Activated naive CD4-positive, alpha-beta T cell treated with anti-CD3 and anti-CD28 coated beads, Interleukin-2, amount 10 ng/mL, durations not matched to agents 7 days and 5 days (primary cell): ENCODE data around the gene PDZD2.
"Not testable (repeated sequence)": the region's sequence is repeated elsewhere in the genome, so short reads cannot be mapped to it uniquely, and the experiment has no call there.

ENCODE experiments used
- CTCF ChIA-PET: fragments of 350-600 bp; sonication (Branson Sonifier 250); formaldehyde crosslinking; loops from one replicate; lab custom pipeline; 2021; ENCODE audit warnings: antibody characterized with exemption; lab: Charles Lee
- DNase-seq: peaks from one replicate; pipeline ENCODE4 v3.0.0-alpha.2; 2020
- H3K27ac Mint-ChIP-seq: one replicate; pipeline ENCODE4 v1.8.0; 2021; ENCODE audit warnings: mild to moderate bottlenecking, moderate library complexity, mixed read lengths
- H3K27me3 Mint-ChIP-seq: one replicate; pipeline ENCODE4 v1.8.0; 2021; ENCODE audit warnings: mild to moderate bottlenecking, mixed read lengths
- H3K36me3 Mint-ChIP-seq: one replicate; pipeline ENCODE4 v1.8.0; 2021; ENCODE audit warnings: mixed read lengths
- H3K4me1 Mint-ChIP-seq: one replicate; pipeline ENCODE4 v1.8.0; 2021; ENCODE audit warnings: mixed read lengths
- H3K4me3 Mint-ChIP-seq: one replicate; pipeline ENCODE4 v1.8.0; 2021; ENCODE audit warnings: mild to moderate bottlenecking, moderate library complexity, mixed read lengths
- H3K9me3 Mint-ChIP-seq: one replicate; pipeline ENCODE4 v1.8.0; 2021; ENCODE audit warnings: mixed read lengths

PDZD2 gene

GRCh38 chr5:31967461-31967860, 328.5 kb downstream of the PDZD2 start:
- no peaks in the 10 kb centered on the region for H3K9me3 Mint-ChIP-seq

GRCh38 chr5:31972558-31972957, 333.6 kb downstream of the PDZD2 start:
- H3K9me3 Mint-ChIP-seq, result no peaks in the 10 kb centered on the region
- CTCF ChIA-PET, result interaction anchor here (0.9 kb wide), 1 partner anchor 10 kb away, joined by 3 read pairs; no protein-coding TSS in a partner anchor
- peaks cover under 1% of the 10 kb centered on the region for H3K27me3 Mint-ChIP-seq
- H3K36me3 Mint-ChIP-seq, result no peaks in the 10 kb centered on the region
- no peak for DNase-seq
- no peak overlapping the region for H3K27ac Mint-ChIP-seq
- peaks cover 9% of the 10 kb centered on the region for H3K4me1 Mint-ChIP-seq
- no peak overlapping the region for H3K4me3 Mint-ChIP-seq

More at GRCh38 chr5:31967461-31967860, 328.5 kb downstream of the PDZD2 start:
- Mint-ChIP-seq H3K27ac (no peak overlapping the region), H3K4me1 (no peaks in the 10 kb centered on the region), H3K27me3 (peaks cover 9% of the 10 kb centered on the region), H3K36me3 (no peaks in the 10 kb centered on the region), H3K4me3 (no peak overlapping the region)
- CTCF ChIA-PET, result no interaction called here
- DNase-seq, result no peak

GRCh38 chr5:31975189-31975612, 336.3 kb downstream of the PDZD2 start:
- CTCF ChIA-PET, result not testable (repeated sequence)

GRCh38 chr5:31976169-31976568, 337.2 kb downstream of the PDZD2 start:
- DNase-seq, result no peak
- H3K27ac Mint-ChIP-seq, result no peak overlapping the region
- no peaks in the 10 kb centered on the region for H3K9me3 Mint-ChIP-seq
- peaks cover 4% of the 10 kb centered on the region for H3K27me3 Mint-ChIP-seq
- no peaks in the 10 kb centered on the region for H3K36me3 Mint-ChIP-seq
- H3K4me3 Mint-ChIP-seq, result no peak overlapping the region
- H3K4me1 Mint-ChIP-seq, result peaks cover 9% of the 10 kb centered on the region
- CTCF ChIA-PET, result no interaction called here

More at GRCh38 chr5:31975189-31975612, 336.3 kb downstream of the PDZD2 start:
- H3K27ac Mint-ChIP-seq, DNase-seq, H3K4me3 Mint-ChIP-seq, H3K36me3 Mint-ChIP-seq, H3K27me3 Mint-ChIP-seq, H3K9me3 Mint-ChIP-seq, H3K4me1 Mint-ChIP-seq: not testable (repeated sequence)

- CTCF ChIA-PET, result no interaction called here
- no peaks in the 10 kb centered on the region for H3K4me1 Mint-ChIP-seq
- no peak overlapping the region for H3K4me3 Mint-ChIP-seq
- H3K27ac Mint-ChIP-seq, result no peak overlapping the region
- no peaks in the 10 kb centered on the region for H3K36me3 Mint-ChIP-seq
- DNase-seq, result no peak
- no peaks in the 10 kb centered on the region for H3K9me3 Mint-ChIP-seq
- H3K27me3 Mint-ChIP-seq, result peaks cover 4% of the 10 kb centered on the region
Measured at GRCh38 chr5:31981361-31981945, 342.5 kb downstream of the PDZD2 start.

GRCh38 chr5:31982027-31982426, 343.1 kb downstream of the PDZD2 start:
- no peaks in the 10 kb centered on the region for H3K4me1 Mint-ChIP-seq
- no peak overlapping the region for H3K27ac Mint-ChIP-seq
- H3K27me3 Mint-ChIP-seq, result peaks cover 4% of the 10 kb centered on the region
- H3K36me3 Mint-ChIP-seq, result no peaks in the 10 kb centered on the region
- no peaks in the 10 kb centered on the region for H3K9me3 Mint-ChIP-seq
- no peak for DNase-seq
- CTCF ChIA-PET, result no interaction called here
- no peak overlapping the region for H3K4me3 Mint-ChIP-seq

- DNase-seq, result no peak
- Mint-ChIP-seq H3K4me3 (no peak overlapping the region), H3K9me3 (no peaks in the 10 kb centered on the region), H3K27ac (no peak overlapping the region), H3K4me1 (no peaks in the 10 kb centered on the region), H3K36me3 (no peaks in the 10 kb centered on the region), H3K27me3 (peaks cover 4% of the 10 kb centered on the region)
- CTCF ChIA-PET, result interaction anchor here (1.2 kb wide), 1 partner anchor 9 kb away, joined by 3 read pairs; no protein-coding TSS in a partner anchor
Measured at GRCh38 chr5:31982621-31983020, 343.7 kb downstream of the PDZD2 start.

GRCh38 chr5:31983851-31984250, 344.9 kb downstream of the PDZD2 start:
- Mint-ChIP-seq H3K27ac (no peak overlapping the region), H3K4me1 (no peaks in the 10 kb centered on the region), H3K4me3 (no peak overlapping the region), H3K27me3 (peaks cover 4% of the 10 kb centered on the region), H3K9me3 (no peaks in the 10 kb centered on the region), H3K36me3 (no peaks in the 10 kb centered on the region)
- CTCF ChIA-PET, result no interaction called here
- no peak for DNase-seq

GRCh38 chr5:31984691-31985090, 345.8 kb downstream of the PDZD2 start:
- H3K9me3 Mint-ChIP-seq, result no peaks in the 10 kb centered on the region
- H3K4me3 Mint-ChIP-seq, result no peak overlapping the region
- CTCF ChIA-PET, result no interaction called here

GRCh38 chr5:31986101-31986500, 347.2 kb downstream of the PDZD2 start:
- no peak overlapping the region for H3K4me3 Mint-ChIP-seq
- no peaks in the 10 kb centered on the region for H3K27me3 Mint-ChIP-seq
- H3K9me3 Mint-ChIP-seq, result no peaks in the 10 kb centered on the region
- H3K4me1 Mint-ChIP-seq, result no peaks in the 10 kb centered on the region
- no peaks in the 10 kb centered on the region for H3K36me3 Mint-ChIP-seq
- H3K27ac Mint-ChIP-seq, result no peak overlapping the region
- no peak for DNase-seq
- CTCF ChIA-PET, result no interaction called here

More at GRCh38 chr5:31984691-31985090, 345.8 kb downstream of the PDZD2 start:
- Mint-ChIP-seq H3K4me1 (no peaks in the 10 kb centered on the region), H3K36me3 (no peaks in the 10 kb centered on the region), H3K27ac (no peak overlapping the region), H3K27me3 (no peaks in the 10 kb centered on the region)
- DNase-seq, result no peak

- CTCF ChIA-PET, result interaction anchor here (0.5 kb wide), 1 partner anchor 308 kb away, joined by 3 read pairs; no protein-coding TSS in a partner anchor
- no peaks in the 10 kb centered on the region for H3K27me3 Mint-ChIP-seq
- no peak for DNase-seq
- no peaks in the 10 kb centered on the region for H3K36me3 Mint-ChIP-seq
- H3K9me3 Mint-ChIP-seq, result no peaks in the 10 kb centered on the region
- H3K4me1 Mint-ChIP-seq, result no peaks in the 10 kb centered on the region
- H3K4me3 Mint-ChIP-seq, result no peak overlapping the region
- H3K27ac Mint-ChIP-seq, result no peak overlapping the region
Measured at GRCh38 chr5:31987985-31988710, 349.2 kb downstream of the PDZD2 start.

- H3K27me3 Mint-ChIP-seq, result no peaks in the 10 kb centered on the region
- no peaks in the 10 kb centered on the region for H3K9me3 Mint-ChIP-seq
- H3K4me3 Mint-ChIP-seq, result no peak overlapping the region
- CTCF ChIA-PET, result interaction anchor here (1.2 kb wide), 1 partner anchor 11 kb away, joined by 3 read pairs; no protein-coding TSS in a partner anchor
- no peaks in the 10 kb centered on the region for H3K36me3 Mint-ChIP-seq
- no peaks in the 10 kb centered on the region for H3K4me1 Mint-ChIP-seq
- DNase-seq, result no peak
- no peak overlapping the region for H3K27ac Mint-ChIP-seq
Measured at GRCh38 chr5:31990081-31990650, 351.2 kb downstream of the PDZD2 start.

- Mint-ChIP-seq H3K27me3 (no peaks in the 10 kb centered on the region), H3K9me3 (no peaks in the 10 kb centered on the region), H3K36me3 (no peaks in the 10 kb centered on the region), H3K27ac (no peak overlapping the region), H3K4me1 (peaks cover 2% of the 10 kb centered on the region), H3K4me3 (no peak overlapping the region)
- CTCF ChIA-PET, result interaction anchor here (1.2 kb wide), 1 partner anchor 11 kb away, joined by 3 read pairs; no protein-coding TSS in a partner anchor
- DNase-seq, result no peak
Measured at GRCh38 chr5:31990701-31991110, 351.8 kb downstream of the PDZD2 start.

- no peak overlapping the region for H3K4me3 Mint-ChIP-seq
- no peaks in the 10 kb centered on the region for H3K36me3 Mint-ChIP-seq
- H3K4me1 Mint-ChIP-seq, result peaks cover 6% of the 10 kb centered on the region
- H3K9me3 Mint-ChIP-seq, result no peaks in the 10 kb centered on the region
- no peak overlapping the region for H3K27ac Mint-ChIP-seq
- no peaks in the 10 kb centered on the region for H3K27me3 Mint-ChIP-seq
- no peak for DNase-seq
- CTCF ChIA-PET, result no interaction called here
Measured at GRCh38 chr5:31992377-31992776, 353.4 kb downstream of the PDZD2 start.
